Caki2 (cell line): Measurements from ENCODE around the gene POU6F2. TPM values are rescaled to one million over a fixed set of nuclear protein-coding genes. Genes with fewer than 3 reads are reported as not detected.

Source experiments
- DNase-seq: peaks from one replicate; pipeline ENCODE4 v3.0.0-alpha.2; 2015; ENCODE audit warnings: low read depth
- in situ Hi-C: cut with HindIII; loops from 2 replicates; pipeline ENCODE4 v1.10.0; 2016; ENCODE audit warnings: low sequenced_read_pairs, low pct_unique_long_range_greater_than_20kb, mixed read lengths
- total RNA-seq: library from RNA; depleted of rRNA; stranded (reverse); fragments of >200 nt; shearing (Covaris generic); gene quantifications from 2 replicates; pipeline ENCODE4 v1.2.3, GENCODE V29; 2014; ENCODE audit warnings: low replicate concordance

The POU6F2 gene
- total RNA-seq, 1 experiment from 2014 or later: not detected

- DNase-seq: no peak
- in situ Hi-C loops: no loop called here
These were observed 117.0 kb downstream of the POU6F2 start for GRCh38 chr7:39094731-39095130.

GRCh38 chr7:39095875-39096619, 118.3 kb downstream of the POU6F2 start:
- in situ Hi-C loops: no loop called here
- DNase-seq: no peak

- in situ Hi-C loops: no loop called here
- no peak for DNase-seq
These were observed 120.8 kb downstream of the POU6F2 start for GRCh38 chr7:39098506-39098905.

GRCh38 chr7:39099146-39099545, 121.4 kb downstream of the POU6F2 start:
- no peak for DNase-seq
- in situ Hi-C loops: no loop called here

- DNase-seq: no peak
- in situ Hi-C loops: no loop called here
These were observed 122.6 kb downstream of the POU6F2 start for GRCh38 chr7:39100270-39100669.

GRCh38 chr7:39102234-39102633, 124.5 kb downstream of the POU6F2 start:
- in situ Hi-C loops: no loop called here
- no peak for DNase-seq

GRCh38 chr7:39105720-39106119, 128.0 kb downstream of the POU6F2 start:
- in situ Hi-C loops: no loop called here
- no peak for DNase-seq

GRCh38 chr7:39125846-39126245, 148.1 kb downstream of the POU6F2 start:
- in situ Hi-C loops: no loop called here
- DNase-seq: no peak

GRCh38 chr7:39127058-39127457, 149.3 kb downstream of the POU6F2 start:
- DNase-seq: no peak

GRCh38 chr7:39128287-39128843, 150.7 kb downstream of the POU6F2 start:
- in situ Hi-C loops: no loop called here
- no peak for DNase-seq

More at GRCh38 chr7:39127058-39127457, 149.3 kb downstream of the POU6F2 start:
- in situ Hi-C loops: no loop called here

- in situ Hi-C loops: no loop called here
These were observed 152.6 kb downstream of the POU6F2 start for GRCh38 chr7:39130274-39130673.

GRCh38 chr7:39130857-39131526, 153.3 kb downstream of the POU6F2 start:
- in situ Hi-C loops: no loop called here
- no peak for DNase-seq

More at GRCh38 chr7:39130274-39130673, 152.6 kb downstream of the POU6F2 start:
- DNase-seq: no peak

GRCh38 chr7:39132306-39132705, 154.6 kb downstream of the POU6F2 start:
- in situ Hi-C loops: no loop called here
- no peak for DNase-seq

- in situ Hi-C loops: no loop called here
- DNase-seq: no peak
These were observed 155.4 kb downstream of the POU6F2 start for GRCh38 chr7:39133088-39133487.

GRCh38 chr7:39137480-39137879, 159.8 kb downstream of the POU6F2 start:
- in situ Hi-C loops: no loop called here
- no peak for DNase-seq

GRCh38 chr7:39142750-39143149, 165.0 kb downstream of the POU6F2 start:
- in situ Hi-C loops: no loop called here
- DNase-seq: no peak

- DNase-seq: no peak
- in situ Hi-C loops: no loop called here
These were observed 166.7 kb downstream of the POU6F2 start for GRCh38 chr7:39144420-39144819.

- in situ Hi-C loops: no loop called here
- no peak for DNase-seq
These were observed 167.6 kb downstream of the POU6F2 start for GRCh38 chr7:39145283-39145682.

GRCh38 chr7:39145935-39146334, 168.2 kb downstream of the POU6F2 start:
- no peak for DNase-seq
- in situ Hi-C loops: no loop called here
